ENCODE results near the gene C17orf113. TPM values are rescaled to one million over a fixed set of nuclear protein-coding genes. Genes with fewer than 3 reads are reported as not detected.
A peak's percentile ranks its signal among the peaks of the same experiment; 100 is the strongest.

The C17orf113 gene
- total and polyA plus RNA-seq, 2 of the 13 experiments (the other 11 are each of a cell fraction or from before 2014, with no cell fraction given), result 0.87 to 1.1 TPM

GRCh38 chr17:42016941-42017865, 33.2 kb downstream of the C17orf113 start, which contains the start of gene DNAJC7 (continued):
- TF ChIP-seq AKNA (CRISPR knock-in tag; IDR thresholded peaks at IDR 0.05; ENCODE audit: borderline replicate concordance) (no peak; the same call in 1 of the 2 replicates), MED1 (CRISPR knock-in tag; IDR thresholded peaks at IDR 0.05) (peak; percentile 84), NCOA1 (CRISPR knock-in tag; IDR thresholded peaks at IDR 0.05) (peak; percentile 55; the same call in 1 of the 2 replicates), ZNF792 (CRISPR knock-in tag; IDR thresholded peaks at IDR 0.05) (peak; percentile 96), GATAD2A (CRISPR knock-in tag; IDR thresholded peaks at IDR 0.05) (peak; percentile 91; the same call in 1 of the 2 replicates), RERE (CRISPR knock-in tag; IDR thresholded peaks at IDR 0.05; ENCODE audit: low read depth) (no peak), ATF5 (CRISPR knock-in tag; IDR thresholded peaks at IDR 0.05; ENCODE audit: low read depth) (peak; percentile 96), ZNF382 (CRISPR knock-in tag; IDR thresholded peaks at IDR 0.05; ENCODE audit: borderline replicate concordance) (no peak), PAXIP1 (CRISPR knock-in tag; conservative IDR thresholded peaks at IDR 0.05) (peak; percentile 42), ZNF589 (CRISPR knock-in tag; conservative IDR thresholded peaks at IDR 0.05) (peak; percentile 63; the same call in 1 of the 2 replicates), CENPT (CRISPR knock-in tag; IDR thresholded peaks at IDR 0.05; ENCODE audit: low read depth) (0 out of 2 replicates have a peak, but pooled peaks have one; percentile 14), NFYB (CRISPR knock-in tag; IDR thresholded peaks at IDR 0.05) (no peak), ZNF441 (CRISPR knock-in tag; IDR thresholded peaks at IDR 0.05; ENCODE audit: borderline replicate concordance) (peak; percentile 72; the same call in 1 of the 2 replicates)

Data from HepG2 (cell line).